ENCODE data around the gene NDUFC2.

The NDUFC2 gene

DNA sequence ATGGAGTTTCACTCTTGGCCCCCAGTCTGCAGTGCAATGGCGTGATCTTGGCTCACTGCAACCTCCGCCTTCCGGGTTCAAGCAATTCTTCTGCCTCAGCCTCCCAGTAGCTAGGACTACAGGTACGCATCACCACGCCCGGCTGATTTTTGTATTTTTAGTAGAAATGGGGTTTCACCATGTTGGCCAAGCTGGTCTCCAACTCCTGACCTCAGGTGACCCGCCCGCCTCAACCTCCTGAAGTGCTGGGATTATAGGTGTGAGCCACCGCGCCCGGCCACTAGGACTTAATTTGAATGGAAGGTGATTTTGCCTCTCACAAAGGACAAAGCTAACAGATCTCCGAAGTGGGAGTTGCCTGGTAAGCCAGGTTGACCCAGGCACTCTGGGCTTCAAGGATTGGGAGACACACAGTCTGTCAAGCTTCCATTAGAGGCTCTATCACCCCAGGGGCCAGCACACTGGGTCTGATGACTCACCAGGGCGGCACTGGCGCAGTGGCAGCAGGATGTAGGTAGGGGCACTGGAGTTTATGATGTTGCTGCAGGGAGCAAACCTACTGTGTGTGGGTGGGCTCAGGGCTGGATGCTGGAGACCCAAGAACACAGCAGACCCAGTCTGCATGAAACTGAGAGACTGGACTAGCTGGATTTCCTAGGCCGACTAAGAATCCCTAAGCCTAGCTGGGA is 38.8 kb downstream of the NDUFC2 start:
- H3K4me3 ChIP-seq (ENCODE audit: low read length in 2 of 2): no peak overlapping the region
- H3K27me3 ChIP-seq (ENCODE audit: control insufficient read depth in 2 of 2, insufficient read depth in 2 of 2, low read length in 2 of 2): no peaks in the 10 kb centered on the region
- no peak overlapping the region for H3K9ac ChIP-seq (ENCODE audit: low read depth in 1 of 2, low read length in 2 of 2)
- H3K4me1 ChIP-seq (ENCODE audit: control insufficient read depth in 2 of 2, insufficient read depth in 2 of 2, low read length in 2 of 2): peaks cover 36 to 59% of the 10 kb centered on the region in 2 donors
- H3K9me3 ChIP-seq (ENCODE audit: control insufficient read depth in 2 of 2, low read length in 2 of 2): no peaks in the 10 kb centered on the region
- no peaks in the 10 kb centered on the region for H3K36me3 ChIP-seq (ENCODE audit: control insufficient read depth in 2 of 2, insufficient read depth in 2 of 2, low read length in 2 of 2)
- H3K27ac ChIP-seq (ENCODE audit: low read depth in 2 of 2, low read length in 2 of 2): peak overlapping the region in 1 of 2 donors; percentile 16

DNA sequence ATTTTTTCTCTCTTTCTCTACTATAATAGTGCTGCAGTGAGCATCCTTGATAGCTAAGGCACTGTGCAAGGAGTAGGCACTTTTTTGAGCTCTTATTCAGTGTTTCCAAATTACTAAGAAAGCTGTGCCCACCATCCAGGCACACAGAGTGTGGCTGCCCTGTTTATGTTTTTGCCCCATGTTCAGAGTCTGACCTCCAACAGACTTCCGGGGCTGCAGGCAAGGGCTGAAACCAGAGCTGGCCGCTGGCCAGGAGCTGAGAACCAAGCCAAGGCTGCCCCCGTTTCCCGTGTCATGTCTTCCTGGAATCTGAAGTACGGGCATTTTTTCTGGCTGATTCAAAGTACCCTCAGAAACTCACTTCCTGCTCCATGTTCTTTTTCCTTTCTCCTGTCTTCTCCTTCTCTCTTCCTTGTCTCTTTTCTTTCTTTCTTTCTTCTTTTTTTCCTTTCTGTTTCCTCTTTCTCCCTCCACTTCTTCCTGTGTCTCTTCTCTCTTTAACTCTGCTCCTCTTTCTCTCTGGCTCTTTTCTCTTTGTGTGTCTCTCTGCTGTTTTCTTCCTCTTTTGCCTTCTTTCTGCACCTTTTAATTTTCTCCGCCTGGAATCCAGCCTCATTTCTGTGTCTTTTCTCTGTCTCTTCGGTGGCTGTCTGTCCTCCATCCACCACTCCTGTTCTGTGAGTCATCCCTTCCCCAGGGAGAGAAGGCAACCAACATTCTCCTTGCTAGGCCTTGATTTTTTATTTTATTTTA is 39.6 kb downstream of the NDUFC2 start:
- Histone ChIP-seq H3K9ac (ENCODE audit: low read depth in 1 of 2, low read length in 2 of 2) (peak overlapping the region; percentile 47 to 52), H3K9me3 (ENCODE audit: control insufficient read depth in 2 of 2, low read length in 2 of 2) (no peaks in the 10 kb centered on the region), H3K27ac (ENCODE audit: low read depth in 2 of 2, low read length in 2 of 2) (peak overlapping the region; percentile 70 to 81), H3K36me3 (ENCODE audit: control insufficient read depth in 2 of 2, insufficient read depth in 2 of 2, low read length in 2 of 2) (no peaks in the 10 kb centered on the region), H3K4me3 (ENCODE audit: low read length in 2 of 2) (peak overlapping the region; percentile 36 to 55), H3K4me1 (ENCODE audit: control insufficient read depth in 2 of 2, insufficient read depth in 2 of 2, low read length in 2 of 2) (peaks cover 35 to 52% of the 10 kb centered on the region in 2 donors), H3K27me3 (ENCODE audit: control insufficient read depth in 2 of 2, insufficient read depth in 2 of 2, low read length in 2 of 2) (no peaks in the 10 kb centered on the region)

DNA sequence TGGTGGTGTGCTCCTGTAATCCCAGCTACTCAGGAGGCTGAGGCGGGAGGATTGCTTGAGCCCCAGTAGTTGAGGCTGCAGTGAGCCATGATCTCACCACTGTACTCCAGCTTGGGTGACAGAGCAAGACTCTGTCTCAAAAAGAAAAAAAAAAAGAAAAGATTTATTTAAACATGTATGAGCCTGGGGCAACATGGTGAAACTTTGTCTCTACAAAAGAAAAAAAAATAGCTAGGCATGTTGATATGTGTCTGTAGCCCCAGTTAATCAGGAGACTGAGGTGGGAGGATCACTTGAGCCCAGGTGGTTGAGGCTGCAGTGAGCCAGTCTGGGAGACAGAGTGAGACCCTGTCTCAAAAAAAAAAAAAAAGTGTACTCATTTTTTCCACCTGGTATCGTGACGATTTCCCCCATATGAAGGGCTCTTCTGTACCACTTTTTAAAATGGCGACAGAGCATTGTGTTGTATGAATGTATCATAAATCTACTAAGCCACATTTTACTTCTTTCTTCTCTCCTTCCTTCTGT is 40.2 kb downstream of the NDUFC2 start:
- Histone ChIP-seq H3K36me3 (ENCODE audit: control insufficient read depth in 2 of 2, insufficient read depth in 2 of 2, low read length in 2 of 2) (no peaks in the 10 kb centered on the region), H3K4me3 (ENCODE audit: low read length in 2 of 2) (peak overlapping the region in 1 of 2 donors; percentile 55), H3K4me1 (ENCODE audit: control insufficient read depth in 2 of 2, insufficient read depth in 2 of 2, low read length in 2 of 2) (peaks cover 32 to 48% of the 10 kb centered on the region in 2 donors), H3K27me3 (ENCODE audit: control insufficient read depth in 2 of 2, insufficient read depth in 2 of 2, low read length in 2 of 2) (no peaks in the 10 kb centered on the region), H3K27ac (ENCODE audit: low read depth in 2 of 2, low read length in 2 of 2) (peak overlapping the region; percentile 70 to 81), H3K9ac (ENCODE audit: low read depth in 1 of 2, low read length in 2 of 2) (peak overlapping the region; percentile 47 to 52), H3K9me3 (ENCODE audit: control insufficient read depth in 2 of 2, low read length in 2 of 2) (no peaks in the 10 kb centered on the region)

DNA sequence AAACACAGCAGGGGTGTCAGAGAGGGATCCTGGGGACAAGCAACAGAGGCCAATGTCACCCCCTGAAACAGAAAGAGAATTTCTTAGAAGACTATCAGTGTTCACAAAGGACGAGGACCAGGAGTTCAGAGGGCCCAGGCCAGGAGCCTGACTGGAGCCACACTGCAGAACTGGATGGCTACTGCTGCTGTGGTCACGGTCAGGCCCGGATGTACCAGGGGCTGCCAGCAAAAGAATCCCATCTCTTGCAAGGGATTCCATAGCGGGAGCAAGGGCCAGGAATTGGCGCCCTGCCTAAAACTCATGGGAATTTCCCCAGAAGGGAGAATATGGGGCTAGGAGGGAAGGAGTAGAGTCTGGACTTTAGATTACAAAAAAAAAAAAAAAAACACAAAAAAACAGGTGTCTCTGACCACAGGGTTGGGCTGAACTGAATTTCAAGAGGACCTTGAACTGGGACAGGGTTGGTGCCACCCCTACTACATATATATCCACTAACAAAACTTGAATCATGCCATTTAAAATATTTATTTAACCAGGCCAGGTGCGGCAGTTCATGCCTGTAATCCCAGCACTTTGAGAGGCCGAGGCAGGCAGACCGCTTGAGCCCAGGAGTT is 40.9 kb downstream of the NDUFC2 start:
- H3K9ac ChIP-seq (ENCODE audit: low read depth in 1 of 2, low read length in 2 of 2): no peak overlapping the region
- H3K27ac ChIP-seq (ENCODE audit: low read depth in 2 of 2, low read length in 2 of 2): peak overlapping the region; percentile 70 to 81

GRCh38 chr11:78037825-78038620 is 41.6 kb downstream of the NDUFC2 start:
- Histone ChIP-seq H3K4me1 (ENCODE audit: control insufficient read depth in 2 of 2, insufficient read depth in 2 of 2, low read length in 2 of 2) (peaks cover 29 to 34% of the 10 kb centered on the region in 2 donors), H3K9ac (ENCODE audit: low read depth in 1 of 2, low read length in 2 of 2) (no peak overlapping the region), H3K4me3 (ENCODE audit: low read length in 2 of 2) (no peak overlapping the region), H3K27ac (ENCODE audit: low read depth in 2 of 2, low read length in 2 of 2) (peak overlapping the region; percentile 65 to 81), H3K9me3 (ENCODE audit: control insufficient read depth in 2 of 2, low read length in 2 of 2) (no peaks in the 10 kb centered on the region), H3K36me3 (ENCODE audit: control insufficient read depth in 2 of 2, insufficient read depth in 2 of 2, low read length in 2 of 2) (no peaks in the 10 kb centered on the region), H3K27me3 (ENCODE audit: control insufficient read depth in 2 of 2, insufficient read depth in 2 of 2, low read length in 2 of 2) (no peaks in the 10 kb centered on the region)

More for the DNA sequence above, 40.9 kb downstream of the NDUFC2 start:
- Histone ChIP-seq H3K9me3 (ENCODE audit: control insufficient read depth in 2 of 2, low read length in 2 of 2) (no peaks in the 10 kb centered on the region), H3K4me3 (ENCODE audit: low read length in 2 of 2) (no peak overlapping the region), H3K4me1 (ENCODE audit: control insufficient read depth in 2 of 2, insufficient read depth in 2 of 2, low read length in 2 of 2) (peaks cover 29 to 42% of the 10 kb centered on the region in 2 donors), H3K27me3 (ENCODE audit: control insufficient read depth in 2 of 2, insufficient read depth in 2 of 2, low read length in 2 of 2) (no peaks in the 10 kb centered on the region), H3K36me3 (ENCODE audit: control insufficient read depth in 2 of 2, insufficient read depth in 2 of 2, low read length in 2 of 2) (no peaks in the 10 kb centered on the region)

DNA sequence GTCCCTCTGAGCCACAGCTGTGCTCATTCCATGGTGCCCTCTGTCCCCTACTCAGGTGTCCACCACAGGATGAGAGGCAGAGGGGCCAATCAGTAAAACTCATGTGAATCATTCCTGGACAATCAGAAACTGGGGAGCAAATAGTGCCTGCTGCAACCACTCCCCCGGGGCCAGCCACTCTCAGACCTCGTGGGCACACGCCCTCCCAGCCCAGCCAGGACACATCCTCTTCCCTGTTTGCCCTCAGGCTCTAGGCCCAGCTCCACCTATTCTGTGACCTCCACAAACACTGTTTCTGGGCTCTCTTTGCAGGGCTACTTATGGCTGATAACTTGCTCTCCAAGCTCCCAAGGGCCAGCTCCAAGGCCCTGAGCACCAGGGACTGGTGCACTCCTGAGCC is 42.6 kb downstream of the NDUFC2 start:
- H3K9ac ChIP-seq (ENCODE audit: low read depth in 1 of 2, low read length in 2 of 2): peak overlapping the region in 1 of 2 donors; percentile 42

DNA sequence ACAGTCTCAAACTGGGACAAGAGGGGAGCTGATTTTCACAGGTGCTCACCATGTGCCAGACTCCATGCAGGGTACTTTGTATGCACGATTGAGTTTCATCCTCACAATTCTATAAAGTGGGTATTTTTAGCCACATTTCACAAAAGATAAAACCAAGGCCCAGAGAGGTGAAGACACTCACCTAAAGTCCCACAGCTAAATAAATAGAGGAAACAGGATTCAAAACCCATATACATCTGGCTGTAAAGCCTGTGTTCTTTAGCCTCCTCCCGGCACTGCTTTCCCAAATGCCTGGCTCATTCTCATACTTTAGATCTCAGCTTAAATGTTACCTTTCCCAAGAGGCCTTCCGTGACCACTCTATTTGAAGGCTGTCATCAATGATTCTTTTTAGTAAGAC is 43.3 kb downstream of the NDUFC2 start:
- no peaks in the 10 kb centered on the region for H3K36me3 ChIP-seq (ENCODE audit: control insufficient read depth in 2 of 2, insufficient read depth in 2 of 2, low read length in 2 of 2)
- H3K27me3 ChIP-seq (ENCODE audit: control insufficient read depth in 2 of 2, insufficient read depth in 2 of 2, low read length in 2 of 2): no peaks in the 10 kb centered on the region
- H3K4me1 ChIP-seq (ENCODE audit: control insufficient read depth in 2 of 2, insufficient read depth in 2 of 2, low read length in 2 of 2): peaks cover 29 to 35% of the 10 kb centered on the region in 2 donors
- H3K9ac ChIP-seq (ENCODE audit: low read depth in 1 of 2, low read length in 2 of 2): no peak overlapping the region
- peak overlapping the region; percentile 79 to 85 for H3K27ac ChIP-seq (ENCODE audit: low read depth in 2 of 2, low read length in 2 of 2)
- H3K9me3 ChIP-seq (ENCODE audit: control insufficient read depth in 2 of 2, low read length in 2 of 2): no peaks in the 10 kb centered on the region
- no peak overlapping the region for H3K4me3 ChIP-seq (ENCODE audit: low read length in 2 of 2)

More for the DNA sequence above, 42.6 kb downstream of the NDUFC2 start:
- Histone ChIP-seq H3K27me3 (ENCODE audit: control insufficient read depth in 2 of 2, insufficient read depth in 2 of 2, low read length in 2 of 2) (no peaks in the 10 kb centered on the region), H3K36me3 (ENCODE audit: control insufficient read depth in 2 of 2, insufficient read depth in 2 of 2, low read length in 2 of 2) (no peaks in the 10 kb centered on the region), H3K4me1 (ENCODE audit: control insufficient read depth in 2 of 2, insufficient read depth in 2 of 2, low read length in 2 of 2) (peaks cover 29 to 35% of the 10 kb centered on the region in 2 donors), H3K27ac (ENCODE audit: low read depth in 2 of 2, low read length in 2 of 2) (peak overlapping the region; percentile 79 to 85), H3K9me3 (ENCODE audit: control insufficient read depth in 2 of 2, low read length in 2 of 2) (no peaks in the 10 kb centered on the region), H3K4me3 (ENCODE audit: low read length in 2 of 2) (no peak overlapping the region)

GRCh38 chr11:78034623-78035022 is 45.0 kb downstream of the NDUFC2 start:
- peaks cover 26 to 39% of the 10 kb centered on the region in 2 donors for H3K4me1 ChIP-seq (ENCODE audit: control insufficient read depth in 2 of 2, insufficient read depth in 2 of 2, low read length in 2 of 2)
- H3K9me3 ChIP-seq (ENCODE audit: control insufficient read depth in 2 of 2, low read length in 2 of 2): no peaks in the 10 kb centered on the region
- no peaks in the 10 kb centered on the region for H3K36me3 ChIP-seq (ENCODE audit: control insufficient read depth in 2 of 2, insufficient read depth in 2 of 2, low read length in 2 of 2)
- H3K27ac ChIP-seq (ENCODE audit: low read depth in 2 of 2, low read length in 2 of 2): no peak overlapping the region
- H3K4me3 ChIP-seq (ENCODE audit: low read length in 2 of 2): no peak overlapping the region
- H3K27me3 ChIP-seq (ENCODE audit: control insufficient read depth in 2 of 2, insufficient read depth in 2 of 2, low read length in 2 of 2): no peaks in the 10 kb centered on the region
- H3K9ac ChIP-seq (ENCODE audit: low read depth in 1 of 2, low read length in 2 of 2): no peak overlapping the region

- Histone ChIP-seq H3K36me3 (ENCODE audit: control insufficient read depth in 2 of 2, insufficient read depth in 2 of 2, low read length in 2 of 2) (no peaks in the 10 kb centered on the region), H3K9ac (ENCODE audit: low read depth in 1 of 2, low read length in 2 of 2) (no peak overlapping the region), H3K27ac (ENCODE audit: low read depth in 2 of 2, low read length in 2 of 2) (no peak overlapping the region), H3K4me1 (ENCODE audit: control insufficient read depth in 2 of 2, insufficient read depth in 2 of 2, low read length in 2 of 2) (peaks cover 16 to 27% of the 10 kb centered on the region in 2 donors), H3K27me3 (ENCODE audit: control insufficient read depth in 2 of 2, insufficient read depth in 2 of 2, low read length in 2 of 2) (no peaks in the 10 kb centered on the region), H3K9me3 (ENCODE audit: control insufficient read depth in 2 of 2, low read length in 2 of 2) (no peaks in the 10 kb centered on the region), H3K4me3 (ENCODE audit: low read length in 2 of 2) (no peak overlapping the region)
Measured at GRCh38 chr11:78033040-78033439, 46.6 kb downstream of the NDUFC2 start.

All from mucosa of rectum (tissue), 2 donors.